Smooth muscle cell (in vitro differentiated cells): ENCODE data around the gene SRRM1. TPM values are rescaled to one million over a fixed set of nuclear protein-coding genes. Genes with fewer than 3 reads are reported as not detected.
A peak's percentile ranks its signal among the peaks of the same experiment; 100 is the strongest.
"Not testable (repeated sequence)": the region's sequence is repeated elsewhere in the genome, so short reads cannot be mapped to it uniquely, and the experiment has no call there.

Experiments used
- DNase-seq: peaks from one replicate; lab custom pipeline; 2025; ENCODE audit not compliant: unreplicated experiment; lab: John Stamatoyannopoulos, UW
- H2AFZ ChIP-seq: fragments of 200-600 bp; sonication (generic); 2 replicates; pipeline ENCODE4 v1.6.0; 2016; ENCODE audit warnings: antibody characterized with exemption, low read depth, mild to moderate bottlenecking
- H3F3A ChIP-seq: fragments of 200-600 bp; sonication (generic); 2 replicates; pipeline ENCODE4 v1.6.0; 2017; ENCODE audit warnings: antibody characterized with exemption, low read depth
- H3K27ac ChIP-seq: fragments of 200-600 bp; sonication (generic); 2 replicates; pipeline ENCODE4 v1.5.1; 2016; ENCODE audit warnings: low read depth, mild to moderate bottlenecking
- H3K27me3 ChIP-seq: fragments of 200-600 bp; sonication (generic); 2 replicates; pipeline ENCODE4 v1.6.1; 2016; ENCODE audit warnings: low read depth, mild to moderate bottlenecking
- H3K36me3 ChIP-seq: fragments of 200-600 bp; sonication (generic); 2 replicates; pipeline ENCODE4 v1.5.1; 2016; ENCODE audit warnings: low read depth
- H3K4me1 ChIP-seq: fragments of 200-600 bp; sonication (generic); 2 replicates; pipeline ENCODE4 v1.5.1; 2016; ENCODE audit warnings: low read depth
- H3K4me2 ChIP-seq: fragments of 200-600 bp; sonication (generic); 2 replicates; pipeline ENCODE4 v1.6.0; 2016; ENCODE audit warnings: mild to moderate bottlenecking
- H3K4me3 ChIP-seq: fragments of 200-600 bp; sonication (generic); 2 replicates; pipeline ENCODE4 v1.5.1; 2016; ENCODE audit warnings: mild to moderate bottlenecking
- H3K79me2 ChIP-seq: fragments of 200-600 bp; sonication (generic); 2 replicates; pipeline ENCODE4 v1.6.0; 2016; ENCODE audit warnings: low read depth, mild to moderate bottlenecking
- H3K9ac ChIP-seq: fragments of 200-600 bp; sonication (generic); 2 replicates; pipeline ENCODE4 v1.6.0; 2016; ENCODE audit warnings: low read depth
- H3K9me3 ChIP-seq: fragments of 200-600 bp; sonication (generic); replicated peaks from 2 replicates; pipeline ENCODE4 v1.5.1; 2016; ENCODE audit warnings: low read depth
- H4K20me1 ChIP-seq: fragments of 200-600 bp; sonication (generic); 2 replicates; pipeline ENCODE4 v1.6.0; 2016; ENCODE audit warnings: low read depth
- CTCF ChIP-seq: fragments of 200-600 bp; sonication (generic); IDR thresholded peaks from 2 replicates; pipeline ENCODE4 v1.5.1; 2017; ENCODE audit warnings: borderline replicate concordance, mild to moderate bottlenecking, antibody characterized with exemption; ENCODE audit not compliant: insufficient read depth, poor library complexity, severe bottlenecking
- WGBS: methylation state at CpG from one replicate; pipeline ENCODE4 v1.1.7; 2016; ENCODE audit warnings: low lambda C conversion rate; 5-methylcytosine and 5-hydroxymethylcytosine counted together
- polyA plus RNA-seq: library from polyadenylated mRNA; unstranded; fragments of >200 nt; fragmentation: Nextera tagmentation; extraction: Ambion mirVana; gene quantifications from 2 replicates; pipeline ENCODE4 v1.2.1, GENCODE V29; 2016
- total RNA-seq: library from RNA; depleted of rRNA; stranded (reverse); fragments of >200 nt; gene quantifications from 2 replicates; pipeline ENCODE4 v1.2.3, GENCODE V29; 2014

The SRRM1 gene
- total and polyA plus RNA-seq, 2 experiments from 2014 or later, result 53.8 to 96.0 TPM

GRCh38 chr1:24664507-24665033 lies 21.5 kb downstream of the SRRM1 start:
- TF ChIP-seq CTCF, result no peak
- Histone ChIP-seq H3K27ac (no peak overlapping the region), H3K36me3 (peaks cover 49% of the 10 kb centered on the region), H3K4me1 (no peaks in the 10 kb centered on the region), H3K4me2 (no peak overlapping the region), H3K4me3 (no peak overlapping the region), H4K20me1 (peaks cover 62% of the 10 kb centered on the region), H3K9me3 (no peaks in the 10 kb centered on the region), H2AFZ (no peak overlapping the region), H3K27me3 (no peaks in the 10 kb centered on the region), H3K9ac (no peak overlapping the region), H3K79me2 (peaks cover 46% of the 10 kb centered on the region), H3F3A (no peaks in the 10 kb centered on the region)
- no peak for DNase-seq
- WGBS, result 31% methylated on average over 2 of the region's 2 CpGs

- 92% methylated on average over 11 of the region's 11 CpGs for WGBS
- Histone ChIP-seq H3K36me3 (peaks cover 54% of the 10 kb centered on the region), H3K9me3 (no peaks in the 10 kb centered on the region)
Observed at GRCh38 chr1:24666794-24667193, 23.7 kb downstream of the SRRM1 start.

GRCh38 chr1:24671372-24671771 lies 28.3 kb downstream of the SRRM1 start:
- not testable (repeated sequence) for H3K27me3 ChIP-seq, H3K27ac ChIP-seq, H3K9ac ChIP-seq

More at GRCh38 chr1:24666794-24667193, 23.7 kb downstream of the SRRM1 start:
- Histone ChIP-seq H3K4me2 (no peak overlapping the region), H3K4me3 (no peak overlapping the region), H3K27me3 (no peaks in the 10 kb centered on the region), H4K20me1 (peaks cover 47% of the 10 kb centered on the region), H3K79me2 (peaks cover 27% of the 10 kb centered on the region), H2AFZ (no peak overlapping the region), H3K27ac (no peak overlapping the region), H3F3A (no peaks in the 10 kb centered on the region), H3K4me1 (no peaks in the 10 kb centered on the region), H3K9ac (no peak overlapping the region)
- no peak for TF ChIP-seq CTCF
- no peak for DNase-seq

GRCh38 chr1:24672686-24673085 lies 29.6 kb downstream of the SRRM1 start:
- not testable (repeated sequence) for H2AFZ ChIP-seq, DNase-seq, H3K79me2 ChIP-seq, H3K27me3 ChIP-seq, H3K4me1 ChIP-seq, H3K4me2 ChIP-seq, H3K4me3 ChIP-seq, H3K9me3 ChIP-seq, H3K9ac ChIP-seq, H3F3A ChIP-seq
- Histone ChIP-seq H3K27ac (peak overlapping the region; percentile 32), H4K20me1 (peaks cover 12% of the 10 kb centered on the region), H3K36me3 (peaks cover 20% of the 10 kb centered on the region)
- WGBS, result 96% methylated on average over 1 of the region's 1 CpG

More at GRCh38 chr1:24671372-24671771, 28.3 kb downstream of the SRRM1 start:
- WGBS, result 91% methylated on average over 4 of the region's 4 CpGs
- not testable (repeated sequence) for H3K79me2 ChIP-seq, H3K4me1 ChIP-seq, H3F3A ChIP-seq, DNase-seq, H3K4me3 ChIP-seq, H3K9me3 ChIP-seq, H2AFZ ChIP-seq, H3K4me2 ChIP-seq
- peaks cover 27% of the 10 kb centered on the region for H3K36me3 ChIP-seq
- peaks cover 13% of the 10 kb centered on the region for H4K20me1 ChIP-seq

- H3K4me2 ChIP-seq, result no peak overlapping the region
- no peaks in the 10 kb centered on the region for H3K9me3 ChIP-seq
- H3K36me3 ChIP-seq, result peaks cover 19% of the 10 kb centered on the region
- DNase-seq, result no peak
- WGBS, result 95% methylated on average over 6 of the region's 6 CpGs
- no peak overlapping the region for H3K4me3 ChIP-seq
- no peak overlapping the region for H3K9ac ChIP-seq
- H3F3A ChIP-seq, result no peaks in the 10 kb centered on the region
- H3K27ac ChIP-seq, result peak overlapping the region; percentile 32
- no peak for TF ChIP-seq CTCF
- H4K20me1 ChIP-seq, result peaks cover 7% of the 10 kb centered on the region
- no peaks in the 10 kb centered on the region for H3K27me3 ChIP-seq
- no peak overlapping the region for H2AFZ ChIP-seq
- no peaks in the 10 kb centered on the region for H3K79me2 ChIP-seq
- no peaks in the 10 kb centered on the region for H3K4me1 ChIP-seq
Observed at GRCh38 chr1:24673341-24673740, 30.2 kb downstream of the SRRM1 start.

GRCh38 chr1:24678421-24678820 lies 35.3 kb downstream of the SRRM1 start:
- not testable (repeated sequence) for H3K9ac ChIP-seq, H3K4me2 ChIP-seq, H3K79me2 ChIP-seq, H3K27me3 ChIP-seq, H3K4me1 ChIP-seq, H3K4me3 ChIP-seq, H4K20me1 ChIP-seq, H2AFZ ChIP-seq, H3K27ac ChIP-seq, H3K9me3 ChIP-seq, H3F3A ChIP-seq, H3K36me3 ChIP-seq, DNase-seq
- 90% methylated on average over 3 of the region's 3 CpGs for WGBS
